ENCODE measurements around the gene SAFB2. TPM values are rescaled to one million over a fixed set of nuclear protein-coding genes. Genes with fewer than 3 reads are reported as not detected.

The SAFB2 gene
- total and polyA plus RNA-seq, 8 donors, result 38.5 to 237 (median 83.7) TPM

DNA sequence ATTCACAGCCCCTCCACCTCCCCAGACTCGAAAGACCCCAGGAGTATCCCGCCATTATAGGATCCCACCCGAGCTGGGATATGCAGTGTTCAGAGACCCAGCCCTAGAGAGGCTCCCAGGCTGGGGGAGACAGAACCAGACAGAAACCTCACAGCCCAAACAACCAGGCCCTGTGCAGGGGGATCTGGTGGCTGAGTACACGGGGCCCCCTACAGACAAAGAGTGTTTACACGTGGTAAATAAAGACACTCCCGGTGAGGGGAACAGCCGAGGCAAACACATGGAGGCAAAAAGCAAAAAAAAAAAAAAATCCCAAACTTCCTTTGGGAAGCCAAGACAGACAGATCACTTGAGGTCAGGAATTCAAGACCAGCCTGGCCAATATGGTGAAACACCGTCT lies 79.9 kb downstream of the SAFB2 start:
- Histone ChIP-seq H3K36me3 (no peaks in the 10 kb centered on the region), H3K9me3 (no peaks in the 10 kb centered on the region), H3K4me1 (peaks cover 0 to 10% (median 0%) of the 10 kb centered on the region in 4 donors), H3K27me3 (peaks cover 0 to 31% (median 0%) of the 10 kb centered on the region in 3 donors), H3K27ac (no peak overlapping the region), H3K4me3 (no peak overlapping the region)
- no peak for TF ChIP-seq EP300 (IDR thresholded peaks at IDR 0.05)
- no peak for TF ChIP-seq POLR2A (IDR thresholded peaks at IDR 0.05)
- no peak for TF ChIP-seq POLR2AphosphoS5 (IDR thresholded peaks at IDR 0.05)
- TF ChIP-seq, protein P1, sequence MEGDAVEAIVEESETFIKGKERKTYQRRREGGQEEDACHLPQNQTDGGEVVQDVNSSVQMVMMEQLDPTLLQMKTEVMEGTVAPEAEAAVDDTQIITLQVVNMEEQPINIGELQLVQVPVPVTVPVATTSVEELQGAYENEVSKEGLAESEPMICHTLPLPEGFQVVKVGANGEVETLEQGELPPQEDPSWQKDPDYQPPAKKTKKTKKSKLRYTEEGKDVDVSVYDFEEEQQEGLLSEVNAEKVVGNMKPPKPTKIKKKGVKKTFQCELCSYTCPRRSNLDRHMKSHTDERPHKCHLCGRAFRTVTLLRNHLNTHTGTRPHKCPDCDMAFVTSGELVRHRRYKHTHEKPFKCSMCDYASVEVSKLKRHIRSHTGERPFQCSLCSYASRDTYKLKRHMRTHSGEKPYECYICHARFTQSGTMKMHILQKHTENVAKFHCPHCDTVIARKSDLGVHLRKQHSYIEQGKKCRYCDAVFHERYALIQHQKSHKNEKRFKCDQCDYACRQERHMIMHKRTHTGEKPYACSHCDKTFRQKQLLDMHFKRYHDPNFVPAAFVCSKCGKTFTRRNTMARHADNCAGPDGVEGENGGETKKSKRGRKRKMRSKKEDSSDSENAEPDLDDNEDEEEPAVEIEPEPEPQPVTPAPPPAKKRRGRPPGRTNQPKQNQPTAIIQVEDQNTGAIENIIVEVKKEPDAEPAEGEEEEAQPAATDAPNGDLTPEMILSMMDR (IDR thresholded peaks at IDR 0.05), result no peak
- intact Hi-C loops (cut with DNase I; ENCODE audit: low total_unique reads), result no loop called here
- 25 to 38% (median 33%) methylated on average over 8 of the region's 8 CpGs for WGBS, 5 donors
- no peak for DNase-seq

DNA sequence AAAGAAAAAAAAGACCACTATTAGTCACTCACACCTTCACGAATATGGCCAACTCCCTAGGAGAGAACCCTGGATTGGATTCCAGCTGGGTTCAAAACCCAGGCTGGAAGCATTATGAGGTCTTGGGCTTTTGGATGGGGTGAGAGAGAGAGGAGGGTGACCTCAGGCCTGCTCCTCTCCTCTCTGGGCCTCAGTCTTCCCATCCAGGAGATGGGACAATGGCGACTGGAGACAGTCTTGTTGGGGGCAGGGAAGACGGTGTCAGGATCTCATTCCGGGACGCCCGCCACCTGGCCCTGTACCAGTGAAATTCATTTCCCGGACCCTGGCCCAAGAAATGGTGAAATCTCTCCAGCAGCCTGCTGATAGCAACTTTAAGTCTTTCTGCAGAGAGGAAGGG lies 81.1 kb downstream of the SAFB2 start:
- TF ChIP-seq POLR2AphosphoS5 (IDR thresholded peaks at IDR 0.05), result no peak
- TF ChIP-seq, protein P1 (IDR thresholded peaks at IDR 0.05), result no peak
- TF ChIP-seq EP300 (IDR thresholded peaks at IDR 0.05), result no peak
- TF ChIP-seq POLR2A (IDR thresholded peaks at IDR 0.05), result no peak
- Histone ChIP-seq H3K4me3 (no peak overlapping the region), H3K36me3 (no peaks in the 10 kb centered on the region), H3K9me3 (no peaks in the 10 kb centered on the region), H3K27ac (no peak overlapping the region), H3K4me1 (peaks cover 3 to 14% (median 4%) of the 10 kb centered on the region in 4 donors), H3K27me3 (peaks cover 0 to 40% (median 4%) of the 10 kb centered on the region in 3 donors)
- intact Hi-C loops (cut with DNase I; ENCODE audit: low total_unique reads), result no loop called here
- WGBS, 5 donors, result 70 to 88% (median 78%) methylated on average over 7 of the region's 7 CpGs
- DNase-seq, result no peak

DNA sequence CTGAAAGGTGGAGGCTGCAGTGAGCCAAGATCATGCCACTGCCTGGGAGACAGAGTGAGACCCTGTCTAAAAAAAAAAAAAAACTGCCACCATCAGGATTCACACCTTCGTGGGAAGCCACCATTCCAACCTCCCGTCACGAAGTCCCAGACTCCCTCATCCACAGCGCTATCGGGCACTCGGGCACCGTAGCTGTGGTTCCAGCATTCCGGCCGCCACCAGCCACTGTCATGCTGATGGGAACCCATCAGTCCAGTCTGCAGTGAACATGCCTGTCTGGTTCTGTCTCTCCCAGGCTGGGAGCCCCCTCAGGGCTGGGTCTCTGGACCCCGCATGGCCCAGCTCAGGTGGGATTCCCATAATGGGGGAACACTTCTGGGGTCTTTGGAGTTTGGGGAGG lies 82.4 kb downstream of the SAFB2 start:
- TF ChIP-seq POLR2A (IDR thresholded peaks at IDR 0.05) (no peak), EP300 (IDR thresholded peaks at IDR 0.05) (no peak), POLR2AphosphoS5 (IDR thresholded peaks at IDR 0.05) (no peak)
- TF ChIP-seq, protein P1 (IDR thresholded peaks at IDR 0.05), result no peak
- Histone ChIP-seq H3K9me3 (peaks cover under 1 to 4% (median 2%) of the 10 kb centered on the region in 4 donors), H3K4me1 (peaks cover 7 to 21% (median 9%) of the 10 kb centered on the region in 4 donors), H3K36me3 (no peaks in the 10 kb centered on the region), H3K27me3 (peaks cover 0 to 47% (median 8%) of the 10 kb centered on the region in 3 donors), H3K4me3 (no peak overlapping the region), H3K27ac (no peak overlapping the region)
- intact Hi-C loops (cut with DNase I; ENCODE audit: low total_unique reads), result no loop called here
- WGBS, 5 donors, result 90 to 94% (median 91%) methylated on average over 10 of the region's 10 CpGs
- DNase-seq, result no peak

DNA sequence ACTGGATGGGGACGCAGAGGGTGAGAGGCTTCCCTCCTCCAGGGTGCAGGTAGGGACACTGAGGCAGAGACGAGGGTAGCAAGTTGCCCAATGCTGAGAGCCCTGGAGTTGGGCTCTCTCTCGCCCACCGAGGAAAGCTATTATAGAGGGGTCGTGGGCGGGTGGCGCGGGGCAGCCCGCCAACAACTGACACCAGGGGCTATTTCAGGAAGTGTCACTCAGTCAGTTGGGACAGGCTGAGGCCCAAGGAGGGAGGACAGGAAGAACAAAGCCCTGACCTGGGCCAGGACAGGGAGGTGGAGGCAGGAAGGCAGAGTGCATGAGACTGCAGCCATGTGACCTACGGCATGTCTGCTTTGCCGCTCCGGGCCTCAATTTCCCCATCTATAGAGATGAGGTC lies 84.7 kb downstream of the SAFB2 start:
- Histone ChIP-seq H3K27ac (no peak overlapping the region), H3K4me1 (peaks cover 7 to 21% (median 9%) of the 10 kb centered on the region in 4 donors), H3K4me3 (no peak overlapping the region), H3K36me3 (no peaks in the 10 kb centered on the region), H3K9me3 (peaks cover 8 to 23% (median 22%) of the 10 kb centered on the region in 4 donors), H3K27me3 (peaks cover 0 to 47% (median 8%) of the 10 kb centered on the region in 3 donors)
- DNase-seq, result no peak
- TF ChIP-seq POLR2AphosphoS5 (IDR thresholded peaks at IDR 0.05) (no peak), EP300 (IDR thresholded peaks at IDR 0.05) (no peak), POLR2A (IDR thresholded peaks at IDR 0.05) (no peak)
- TF ChIP-seq, protein P1 (IDR thresholded peaks at IDR 0.05), result no peak
- intact Hi-C loops (cut with DNase I; ENCODE audit: low total_unique reads), result no loop called here
- 65 to 83% (median 77%) methylated on average over 12 of the region's 12 CpGs for WGBS, 5 donors

Small RNAs within 50 kb of the gene (small RNA-seq; reads per million reads assigned to genes)
- gene SNRPEP4, result 0 reads per million in 4 donors

Other genes with a start within 250 kb of the SAFB2 start
- not detected for gene ZNRF4, start 167.4 kb downstream of the SAFB2 start, total RNA-seq
- not detected for gene ZNRF4, start 167.4 kb downstream of the SAFB2 start, polyA plus RNA-seq
- gene TINCR, start 54.8 kb downstream of the SAFB2 start, total RNA-seq, result under 1 TPM in 1 of 5 donors, not detected in 4; 0.18 TPM
- 10 to 100 TPM in 1 of 3 donors, under 1 TPM in 2; 0.15 to 14.2 (median 0.19) TPM for gene TINCR, start 54.8 kb downstream of the SAFB2 start, polyA plus RNA-seq
- gene SAFB, start 307 bp upstream of the SAFB2 start, total RNA-seq, result 100 to 1,000 TPM in 3 of 5 donors, 10 to 100 TPM in 2; 46.1 to 636 (median 195) TPM
- gene SAFB, start 307 bp upstream of the SAFB2 start, polyA plus RNA-seq, result 10 to 100 TPM; 33.1 to 46.3 (median 39.0) TPM
- gene MICOS13, start 57.7 kb upstream of the SAFB2 start, total RNA-seq, result 100 to 1,000 TPM in 1 of 5 donors, 10 to 100 TPM in 4; 11.0 to 171 (median 27.5) TPM
- gene MICOS13, start 57.7 kb upstream of the SAFB2 start, polyA plus RNA-seq, result 100 to 1,000 TPM in 2 of 3 donors, 10 to 100 TPM in 1; 96.7 to 136 (median 121) TPM
- gene HSD11B1L, start 58.3 kb upstream of the SAFB2 start, total RNA-seq, result 10 to 100 TPM in 1 of 5 donors, 1 to 10 TPM in 3, under 1 TPM in 1; 0.89 to 26.8 (median 2.0) TPM
- gene HSD11B1L, start 58.3 kb upstream of the SAFB2 start, polyA plus RNA-seq, result 10 to 100 TPM in 2 of 3 donors, 1 to 10 TPM in 1; 8.9 to 16.5 (median 11.2) TPM
- gene RPL36, start 67.5 kb upstream of the SAFB2 start, total RNA-seq, result 100 to 1,000 TPM; 121 to 772 (median 289) TPM
- gene RPL36, start 67.5 kb upstream of the SAFB2 start, polyA plus RNA-seq, result 1,000 to 10,000 TPM; 1,713 to 2,132 (median 1,726) TPM
- gene LONP1, start 97.4 kb upstream of the SAFB2 start, total RNA-seq, result 100 to 1,000 TPM in 1 of 5 donors, 10 to 100 TPM in 3, 1 to 10 TPM in 1; 8.8 to 169 (median 57.4) TPM
- 10 to 100 TPM; 41.3 to 43.3 (median 41.7) TPM for gene LONP1, start 97.4 kb upstream of the SAFB2 start, polyA plus RNA-seq
- gene CATSPERD, start 97.9 kb upstream of the SAFB2 start, total RNA-seq, result not detected
- not detected for gene CATSPERD, start 97.9 kb upstream of the SAFB2 start, polyA plus RNA-seq
- 10 to 100 TPM in 1 of 5 donors, 1 to 10 TPM in 2, under 1 TPM in 1, not detected in 1; 0.73 to 12.1 (median 5.4) TPM for gene PRR22, start 162.0 kb upstream of the SAFB2 start, total RNA-seq
- gene PRR22, start 162.0 kb upstream of the SAFB2 start, polyA plus RNA-seq, result 1 to 10 TPM; 4.7 to 7.8 (median 6.4) TPM
- gene DUS3L, start 168.4 kb upstream of the SAFB2 start, total RNA-seq, result 10 to 100 TPM; 25.2 to 67.5 (median 54.0) TPM
- gene DUS3L, start 168.4 kb upstream of the SAFB2 start, polyA plus RNA-seq, result 10 to 100 TPM; 28.9 to 42.6 (median 37.2) TPM
- 1 to 10 TPM in 2 of 5 donors, under 1 TPM in 1, not detected in 2; 0.92 to 7.1 (median 1.8) TPM for gene NRTN, start 182.3 kb upstream of the SAFB2 start, total RNA-seq
- 1 to 10 TPM; 3.5 to 6.1 (median 4.0) TPM for gene NRTN, start 182.3 kb upstream of the SAFB2 start, polyA plus RNA-seq
- 100 to 1,000 TPM in 1 of 5 donors, under 1 TPM in 1, not detected in 3; 0.18 to 105 TPM for gene FUT6, start 216.9 kb upstream of the SAFB2 start, total RNA-seq
- 10 to 100 TPM in 1 of 3 donors, not detected in 2; 15.3 TPM for gene FUT6, start 216.9 kb upstream of the SAFB2 start, polyA plus RNA-seq
- gene FUT3, start 228.7 kb upstream of the SAFB2 start, total RNA-seq, result 100 to 1,000 TPM in 1 of 5 donors, 1 to 10 TPM in 4; 1.1 to 119 (median 8.5) TPM
- gene FUT3, start 228.7 kb upstream of the SAFB2 start, polyA plus RNA-seq, result 10 to 100 TPM in 1 of 3 donors, 1 to 10 TPM in 2; 2.0 to 36.5 (median 5.0) TPM
- gene FUT5, start 247.8 kb upstream of the SAFB2 start, total RNA-seq, result under 1 TPM in 1 of 5 donors, not detected in 4; 0.37 TPM
- not detected for gene FUT5, start 247.8 kb upstream of the SAFB2 start, polyA plus RNA-seq

All from stomach (tissue), 9 donors.